Ovary (tissue), 9 donors: ENCODE measurements around the gene UBE2G2. TPM values are rescaled to one million over a fixed set of nuclear protein-coding genes. Genes with fewer than 3 reads are reported as not detected.

Source experiments
- DNase-seq, 5 donors: peaks; one replicate each; pipeline ENCODE4 v3.0.0-alpha.2; 2019 to 2020
- H3K27ac ChIP-seq, 2 donors: fragments of 200-600 bp; one replicate each; pipeline versions ENCODE4 v1.5.1 to v1.8.0; 2019 to 2022
- H3K27me3 ChIP-seq: fragments of 200-600 bp; one replicate; pipeline ENCODE4 v1.8.0; 2022
- H3K36me3 ChIP-seq: fragments of 200-600 bp; sonication (generic); one replicate; pipeline ENCODE4 v1.5.1; 2019
- H3K4me1 ChIP-seq: one replicate; pipeline ENCODE4 v1.8.1; 2013; ENCODE audit warnings: mild to moderate bottlenecking, moderate library complexity; ENCODE audit not compliant: insufficient read depth
- H3K4me3 ChIP-seq: fragments of 200-600 bp; sonication (generic); one replicate; pipeline ENCODE4 v1.5.1; 2017
- H3K9me3 ChIP-seq, 2 donors: fragments of 200-600 bp in 1 of 2; sonication (generic) in 1 of 2; one replicate each; pipeline versions ENCODE4 v1.5.1 to v1.8.1; 2013 to 2019; ENCODE audit warnings: mild to moderate bottlenecking in 1 of 2, moderate library complexity in 1 of 2
- EP300 ChIP-seq: sonication (generic); formaldehyde crosslinking; IDR thresholded peaks from one replicate; pipeline ENCODE4 v1.6.1; 2017; ENCODE audit warnings: antibody characterized with exemption
- POLR2A ChIP-seq: fragments of 450-650 bp; IDR thresholded peaks from one replicate; pipeline ENCODE4 v1.6.1; 2017; ENCODE audit warnings: antibody characterized with exemption, mild to moderate bottlenecking, moderate library complexity
- WGBS, 3 donors: extraction: QIAGEN DNeasy Blood & Tissue Kit in 1 of 3; methylation state at CpG; one replicate each; pipeline versions ENCODE4 v1.1.5 to v1.1.7; 2013 to 2017; 5-methylcytosine and 5-hydroxymethylcytosine counted together
- intact Hi-C, 4 donors: fragments of 100-400 bp; cut with DNase I; formaldehyde crosslinking; loops; one replicate each; pipeline versions ENCODE4 v1.11.0 to v1.15.1; 2022 to 2023
- polyA plus RNA-seq, 2 donors: library from polyadenylated mRNA; stranded (reverse); fragments of 200-250 nt in 1 of 2; fragments of 350-450 nt in 1 of 2; fragmentation: Illumina TruSeq in 1 of 2; extraction: RNeasy Lipid Tissue Mini Kit (QIAGEN cat#74804) in 1 of 2; gene quantifications; one replicate each; pipeline ENCODE4 v1.2.3, GENCODE V29; 2013 to 2014
- total RNA-seq, 7 donors: library from RNA; depleted of rRNA in 2 of 7; stranded (reverse); fragments of >200 nt in 2 of 7; fragmentation: NEBNext Ultra II Directional in 3 of 7; extraction: Animal tissue kit (Norgen Biotek cat#: 25700) in 3 of 7; gene quantifications; one replicate each; pipeline versions ENCODE4 v1.1.0 to v1.2.4, GENCODE V29; 2016 to 2023
- TF ChIP-seq, protein P1 (sequence below), 3 donors: fragments of 450-650 bp in 2 of 3; fragments of 200-600 bp in 1 of 3; IDR thresholded peaks; one replicate each; pipeline versions ENCODE4 v1.5.1 to v1.8.0; 2016 to 2022; ENCODE audit warnings: antibody characterized with exemption in 3 of 3, mild to moderate bottlenecking in 1 of 3
- donor health status: DM: no; HTN: no; CAD: no; lungs with moderate emphysema.
- donor health status: DM: no; HTN: no; CAD: no.
- donor health status: Bipolar disorder and iron deficiency.
- donor health status: DM: yes; HTN: yes; CAD: no.
- donor health status: DM: no; HTN: no; CAD: no.
- donor health status: DM: yes; HTN: yes; CAD: no.

The UBE2G2 gene
- total and polyA plus RNA-seq, 9 donors = 31.3 to 84.9 (median 66.9) TPM

- H3K36me3 ChIP-seq = no peaks in the 10 kb centered on the region
- peaks cover 0 to 11% of the 10 kb centered on the region in 2 donors for H3K9me3 ChIP-seq
- H3K4me1 ChIP-seq = no peaks in the 10 kb centered on the region
- no peak overlapping the region for H3K27ac ChIP-seq
- TF ChIP-seq EP300 (no peak), POLR2A (no peak)
- TF ChIP-seq, protein P1, sequence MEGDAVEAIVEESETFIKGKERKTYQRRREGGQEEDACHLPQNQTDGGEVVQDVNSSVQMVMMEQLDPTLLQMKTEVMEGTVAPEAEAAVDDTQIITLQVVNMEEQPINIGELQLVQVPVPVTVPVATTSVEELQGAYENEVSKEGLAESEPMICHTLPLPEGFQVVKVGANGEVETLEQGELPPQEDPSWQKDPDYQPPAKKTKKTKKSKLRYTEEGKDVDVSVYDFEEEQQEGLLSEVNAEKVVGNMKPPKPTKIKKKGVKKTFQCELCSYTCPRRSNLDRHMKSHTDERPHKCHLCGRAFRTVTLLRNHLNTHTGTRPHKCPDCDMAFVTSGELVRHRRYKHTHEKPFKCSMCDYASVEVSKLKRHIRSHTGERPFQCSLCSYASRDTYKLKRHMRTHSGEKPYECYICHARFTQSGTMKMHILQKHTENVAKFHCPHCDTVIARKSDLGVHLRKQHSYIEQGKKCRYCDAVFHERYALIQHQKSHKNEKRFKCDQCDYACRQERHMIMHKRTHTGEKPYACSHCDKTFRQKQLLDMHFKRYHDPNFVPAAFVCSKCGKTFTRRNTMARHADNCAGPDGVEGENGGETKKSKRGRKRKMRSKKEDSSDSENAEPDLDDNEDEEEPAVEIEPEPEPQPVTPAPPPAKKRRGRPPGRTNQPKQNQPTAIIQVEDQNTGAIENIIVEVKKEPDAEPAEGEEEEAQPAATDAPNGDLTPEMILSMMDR (IDR thresholded peaks at IDR 0.05) = no peak
- 79 to 90% (median 82%) methylated on average over 11 of the region's 11 CpGs for WGBS, 3 donors
- intact Hi-C loops = no loop called here
- no peaks in the 10 kb centered on the region for H3K27me3 ChIP-seq
- no peak for DNase-seq
- H3K4me3 ChIP-seq = no peak overlapping the region
Observed at GRCh38 chr21:44732956-44733355, 68.7 kb downstream of the UBE2G2 start.

- no peak for DNase-seq
- intact Hi-C loops = no loop called here
- 92 to 93% (median 93%) methylated on average over 10 of the region's 10 CpGs for WGBS, 3 donors
Observed at GRCh38 chr21:44732263-44732662, 69.4 kb downstream of the UBE2G2 start.

DNA sequence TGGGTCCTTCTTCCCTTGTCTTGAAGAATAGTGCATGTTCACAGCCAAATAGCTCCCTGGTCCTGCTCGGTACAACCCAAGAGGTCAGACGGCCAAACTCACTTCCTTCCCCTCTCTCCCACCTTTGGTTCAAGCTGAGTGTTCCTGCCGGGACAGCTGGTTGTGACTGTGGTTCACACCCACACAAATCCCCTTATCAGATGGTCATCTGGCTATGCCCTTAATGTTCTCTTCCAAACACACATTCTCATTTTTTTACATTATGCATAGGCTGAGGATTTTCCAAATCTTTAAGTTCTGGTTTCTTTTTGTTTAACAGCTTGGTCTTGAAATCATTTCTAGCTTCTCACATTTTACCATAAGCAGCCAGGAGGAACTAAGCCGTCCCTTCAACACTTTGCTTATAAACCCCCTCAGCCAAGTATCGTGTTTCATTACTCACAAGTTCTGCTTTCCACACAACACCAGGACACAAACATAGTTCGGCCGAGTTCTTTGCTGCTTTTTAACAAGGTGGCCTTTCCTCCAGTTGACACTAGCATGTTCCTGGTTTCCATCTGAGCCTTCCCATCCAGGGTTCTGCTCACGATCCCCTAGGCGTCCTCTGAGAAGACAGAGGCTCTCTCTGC lies 70.6 kb downstream of the UBE2G2 start:
- H3K4me1 ChIP-seq = no peaks in the 10 kb centered on the region
- H3K9me3 ChIP-seq = no peaks in the 10 kb centered on the region
- WGBS, 3 donors = 63 to 73% (median 69%) methylated on average over 9 of the region's 9 CpGs
- H3K36me3 ChIP-seq = no peaks in the 10 kb centered on the region
- no peak overlapping the region for H3K27ac ChIP-seq
- TF ChIP-seq, protein P1 (IDR thresholded peaks at IDR 0.05) = no peak
- TF ChIP-seq EP300 (no peak), POLR2A (no peak)
- no peak overlapping the region for H3K4me3 ChIP-seq
- no peaks in the 10 kb centered on the region for H3K27me3 ChIP-seq
- intact Hi-C loops = no loop called here
- no peak for DNase-seq

More at GRCh38 chr21:44732263-44732662, 69.4 kb downstream of the UBE2G2 start:
- H3K27ac ChIP-seq = no peak overlapping the region
- peaks cover 0 to 8% of the 10 kb centered on the region in 2 donors for H3K9me3 ChIP-seq
- no peaks in the 10 kb centered on the region for H3K4me1 ChIP-seq
- TF ChIP-seq POLR2A (no peak), EP300 (no peak)
- TF ChIP-seq, protein P1 (IDR thresholded peaks at IDR 0.05) = no peak
- H3K27me3 ChIP-seq = no peaks in the 10 kb centered on the region
- no peaks in the 10 kb centered on the region for H3K36me3 ChIP-seq
- H3K4me3 ChIP-seq = no peak overlapping the region

- TF ChIP-seq POLR2A (no peak), EP300 (no peak)
- TF ChIP-seq, protein P1 (IDR thresholded peaks at IDR 0.05) = no peak
- H3K9me3 ChIP-seq = no peaks in the 10 kb centered on the region
- WGBS, 3 donors = 88 to 94% (median 93%) methylated on average over 7 of the region's 7 CpGs
- no peak overlapping the region for H3K27ac ChIP-seq
- H3K36me3 ChIP-seq = no peaks in the 10 kb centered on the region
- H3K4me1 ChIP-seq = no peaks in the 10 kb centered on the region
- H3K27me3 ChIP-seq = no peaks in the 10 kb centered on the region
- H3K4me3 ChIP-seq = no peak overlapping the region
- intact Hi-C loops = no loop called here
- DNase-seq = no peak
Observed at GRCh38 chr21:44730028-44730395, 71.6 kb downstream of the UBE2G2 start.
